Keratinocyte (primary cell): ENCODE data around the gene JAM2. TPM values are rescaled to one million over a fixed set of nuclear protein-coding genes. Genes with fewer than 3 reads are reported as not detected.

Source experiments
- DNase-seq: peaks from one replicate; pipeline ENCODE4 v3.0.0-alpha.2; 2011; ENCODE audit warnings: low read depth, missing footprints, low spot score
- FAIRE-seq: peaks from 2 replicates; lab custom pipeline; 2011; peaks lifted over from hg19 to GRCh38; lab: Jason Lieb, UNC
- H2AFZ ChIP-seq: 2 replicates; pipeline ENCODE4 v1.6.0; 2012; ENCODE audit warnings: low read length, control low read depth, inconsistent platforms; ENCODE audit not compliant: control insufficient read depth
- H3K27ac ChIP-seq: 2 replicates; pipeline ENCODE4 v1.5.1; 2011; ENCODE audit warnings: low read length; ENCODE audit not compliant: control insufficient read depth, insufficient read depth
- H3K27me3 ChIP-seq: 3 replicates; pipeline ENCODE4 v1.6.0; 2011; ENCODE audit warnings: low read length; ENCODE audit not compliant: control insufficient read depth, insufficient read depth; ENCODE audit errors: extremely low read depth
- H3K36me3 ChIP-seq, 2 experiments: 2 replicates in 1 of 2; 3 replicates in 1 of 2; pipeline ENCODE4 v1.5.1; 2011; ENCODE audit warnings: low read length in 2 of 2, mild to moderate bottlenecking in 1 of 2; ENCODE audit not compliant: control insufficient read depth in 2 of 2, insufficient read depth in 2 of 2; ENCODE audit errors: extremely low read depth in 1 of 2
- H3K4me1 ChIP-seq: 3 replicates; pipeline ENCODE4 v1.5.1; 2011; ENCODE audit warnings: low read length; ENCODE audit not compliant: control insufficient read depth, insufficient read depth; ENCODE audit errors: extremely low read depth
- H3K4me2 ChIP-seq: 3 replicates; pipeline ENCODE4 v1.6.0; 2011; ENCODE audit warnings: low read depth, low read length; ENCODE audit not compliant: control insufficient read depth, insufficient read depth; ENCODE audit errors: extremely low read depth
- H3K4me3 ChIP-seq, 3 experiments: fragments of 200-600 bp in 1 of 3; sonication (generic) in 1 of 3; 2 replicates in 2 of 3; 3 replicates in 1 of 3; pipeline ENCODE4 v1.5.1; 2011 to 2016; ENCODE audit warnings: low read length in 3 of 3, mild to moderate bottlenecking in 3 of 3, control low read depth in 2 of 3, inconsistent platforms in 1 of 3, low read depth in 1 of 3, mixed read lengths in 1 of 3, mixed run types in 1 of 3, moderate library complexity in 1 of 3; ENCODE audit not compliant: control insufficient read depth in 2 of 3, insufficient read depth in 2 of 3; ENCODE audit errors: extremely low read depth in 1 of 3
- H3K79me2 ChIP-seq: 2 replicates; pipeline ENCODE4 v1.6.0; 2012; ENCODE audit warnings: low read length; ENCODE audit not compliant: control insufficient read depth, insufficient read depth
- H3K9ac ChIP-seq: 3 replicates; pipeline ENCODE4 v1.6.0; 2011; ENCODE audit warnings: low read length; ENCODE audit not compliant: control insufficient read depth, insufficient read depth; ENCODE audit errors: extremely low read depth
- H3K9me1 ChIP-seq: 3 replicates; pipeline ENCODE4 v1.6.0; 2011; ENCODE audit warnings: low read length; ENCODE audit not compliant: control insufficient read depth, insufficient read depth; ENCODE audit errors: extremely low read depth
- H3K9me3 ChIP-seq: 2 replicates; pipeline ENCODE4 v1.5.1; 2012; ENCODE audit warnings: low read depth, low read length; ENCODE audit not compliant: control insufficient read depth
- H4K20me1 ChIP-seq: 3 replicates; pipeline ENCODE4 v1.6.0; 2011; ENCODE audit warnings: low read length; ENCODE audit not compliant: control insufficient read depth, insufficient read depth; ENCODE audit errors: extremely low read depth
- EZH2 ChIP-seq: IDR thresholded peaks from one replicate; pipeline ENCODE4 v1.6.1; 2012; ENCODE audit warnings: inconsistent platforms, mild to moderate bottlenecking, low read length, moderate library complexity
- dilution Hi-C: fragments of 300-500 bp; cut with MboI; formaldehyde crosslinking; loops from one replicate; pipeline ENCODE4 v1.7.0; 2020; ENCODE audit warnings: low sequenced_read_pairs; ENCODE audit not compliant: extremely low pct_ligation_motif_present
- polyA plus RNA-seq, 5 experiments: library from polyadenylated mRNA; depleted of rRNA in 3 of 5; stranded (reverse) in 3 of 5; stranded (forward) in 1 of 5; unstranded in 1 of 5; fragments of >200 nt; gene quantifications; 1 replicate in 1 of 5; 2 replicates in 3 of 5; 3 replicates in 1 of 5; pipeline versions ENCODE4 v1.2.1 to v1.2.3, GENCODE V29; 2011 to 2012; ENCODE audit warnings: missing spikeins in 2 of 5, low read depth in 1 of 5, low replicate concordance in 1 of 5
- TF ChIP-seq, protein P1 (sequence below), 3 experiments: IDR thresholded peaks in 1 of 3; conservative IDR thresholded peaks in 1 of 3; optimal IDR thresholded peaks in 1 of 3; 2 replicates in 2 of 3; 3 replicates in 1 of 3; pipeline versions ENCODE3 to v1.5.1; 2011; ENCODE audit warnings: low read length in 3 of 3, mild to moderate bottlenecking in 3 of 3, moderate library complexity in 2 of 3, control low read depth in 1 of 3, inconsistent platforms in 1 of 3; ENCODE audit not compliant: insufficient read depth in 2 of 3; ENCODE audit errors: extremely low read depth in 1 of 3

The JAM2 gene
- polyA plus RNA-seq, 1 donor (not counting 4 experiments of a cell fraction or from before 2014, with no cell fraction given): not detected

DNA sequence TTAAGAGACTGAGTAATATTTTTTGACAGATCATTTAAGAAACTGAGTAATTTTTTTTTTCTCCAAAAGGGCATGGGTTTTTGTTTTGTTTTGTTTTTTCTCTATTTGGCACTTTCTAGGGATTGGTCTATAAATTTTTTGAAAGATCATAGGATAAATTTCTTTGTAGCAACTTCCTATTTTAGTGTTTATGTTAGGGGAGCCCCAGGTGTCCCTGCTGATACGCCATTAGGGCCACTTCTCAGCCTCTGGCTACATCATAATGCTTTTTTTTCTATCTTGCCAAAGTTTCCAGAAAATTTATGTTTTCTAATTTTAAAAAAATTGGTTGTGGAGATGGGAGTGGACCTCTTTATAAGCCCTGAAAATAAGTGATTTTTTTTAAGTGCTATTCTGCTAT, 98.4 kb downstream of the JAM2 start:
- no peak for DNase-seq
- no peak for FAIRE-seq
- Histone ChIP-seq H2AFZ (no peak overlapping the region), H3K9me1 (no peaks in the 10 kb centered on the region), H3K4me1 (peaks cover 10% of the 10 kb centered on the region), H3K9me3 (no peaks in the 10 kb centered on the region), H3K79me2 (peaks cover 64% of the 10 kb centered on the region), H3K4me3 (no peak overlapping the region), H4K20me1 (no peaks in the 10 kb centered on the region), H3K36me3 (peaks cover 0 to 4% of the 10 kb centered on the region in 2 experiments), H3K4me2 (no peak overlapping the region), H3K9ac (no peak overlapping the region), H3K27ac (no peak overlapping the region), H3K27me3 (no peaks in the 10 kb centered on the region)
- TF ChIP-seq, protein P1, sequence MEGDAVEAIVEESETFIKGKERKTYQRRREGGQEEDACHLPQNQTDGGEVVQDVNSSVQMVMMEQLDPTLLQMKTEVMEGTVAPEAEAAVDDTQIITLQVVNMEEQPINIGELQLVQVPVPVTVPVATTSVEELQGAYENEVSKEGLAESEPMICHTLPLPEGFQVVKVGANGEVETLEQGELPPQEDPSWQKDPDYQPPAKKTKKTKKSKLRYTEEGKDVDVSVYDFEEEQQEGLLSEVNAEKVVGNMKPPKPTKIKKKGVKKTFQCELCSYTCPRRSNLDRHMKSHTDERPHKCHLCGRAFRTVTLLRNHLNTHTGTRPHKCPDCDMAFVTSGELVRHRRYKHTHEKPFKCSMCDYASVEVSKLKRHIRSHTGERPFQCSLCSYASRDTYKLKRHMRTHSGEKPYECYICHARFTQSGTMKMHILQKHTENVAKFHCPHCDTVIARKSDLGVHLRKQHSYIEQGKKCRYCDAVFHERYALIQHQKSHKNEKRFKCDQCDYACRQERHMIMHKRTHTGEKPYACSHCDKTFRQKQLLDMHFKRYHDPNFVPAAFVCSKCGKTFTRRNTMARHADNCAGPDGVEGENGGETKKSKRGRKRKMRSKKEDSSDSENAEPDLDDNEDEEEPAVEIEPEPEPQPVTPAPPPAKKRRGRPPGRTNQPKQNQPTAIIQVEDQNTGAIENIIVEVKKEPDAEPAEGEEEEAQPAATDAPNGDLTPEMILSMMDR (optimal IDR thresholded peaks at IDR 0.05 in 1 of 3, IDR thresholded peaks at IDR 0.05 in 1 of 3, conservative IDR thresholded peaks at IDR 0.05 in 1 of 3; ENCODE audit: extremely low read depth in 1 of 3, insufficient read depth in 2 of 3, low read length in 3 of 3): no peak
- no peak for TF ChIP-seq EZH2
- dilution Hi-C loops: no loop called here

DNA sequence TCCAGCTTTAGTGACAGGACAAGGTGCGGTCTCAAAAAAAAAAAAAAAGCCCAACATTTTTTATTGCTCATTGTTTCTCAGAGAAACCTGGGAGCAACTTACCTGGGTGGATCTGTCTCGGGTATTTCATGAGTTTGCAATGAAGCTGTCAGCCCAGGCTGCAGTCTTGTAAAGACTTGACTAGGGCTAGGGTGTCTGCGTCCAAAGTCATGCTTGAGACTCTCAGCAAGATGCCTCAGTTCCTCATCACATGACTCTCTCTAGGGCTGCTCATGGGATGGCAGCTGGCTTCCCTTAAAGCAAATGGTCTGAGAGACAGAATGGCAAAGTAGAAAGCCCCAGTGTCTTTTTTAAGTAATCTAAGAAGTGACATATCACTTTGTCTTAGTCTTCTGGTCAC, 103.8 kb downstream of the JAM2 start:
- H3K4me1 ChIP-seq: no peaks in the 10 kb centered on the region
- no peaks in the 10 kb centered on the region for H3K27me3 ChIP-seq
- no peaks in the 10 kb centered on the region for H4K20me1 ChIP-seq
- peaks cover 20% of the 10 kb centered on the region for H3K79me2 ChIP-seq
- no peaks in the 10 kb centered on the region for H3K9me3 ChIP-seq
- H3K27ac ChIP-seq: peak overlapping the region; percentile 29
- H2AFZ ChIP-seq: no peak overlapping the region
- TF ChIP-seq EZH2: no peak
- TF ChIP-seq, protein P1 (optimal IDR thresholded peaks at IDR 0.05 in 1 of 3, IDR thresholded peaks at IDR 0.05 in 1 of 3, conservative IDR thresholded peaks at IDR 0.05 in 1 of 3; ENCODE audit: extremely low read depth in 1 of 3, insufficient read depth in 2 of 3, low read length in 3 of 3): no peak
- no peak for FAIRE-seq
- no peak overlapping the region for H3K9ac ChIP-seq
- no peak overlapping the region for H3K4me2 ChIP-seq
- no peak for DNase-seq
- no peak overlapping the region for H3K4me3 ChIP-seq
- dilution Hi-C loops: no loop called here
- no peaks in the 10 kb centered on the region for H3K9me1 ChIP-seq
- H3K36me3 ChIP-seq: peaks cover 3 to 7% of the 10 kb centered on the region in 2 experiments
